ENCODE results near the gene RNU6-9.
A peak's percentile ranks its signal among the peaks of the same experiment; 100 is the strongest.
"Not testable (repeated sequence)": the region's sequence is repeated elsewhere in the genome, so short reads cannot be mapped to it uniquely, and the experiment has no call there.

RNU6-9 gene

DNA sequence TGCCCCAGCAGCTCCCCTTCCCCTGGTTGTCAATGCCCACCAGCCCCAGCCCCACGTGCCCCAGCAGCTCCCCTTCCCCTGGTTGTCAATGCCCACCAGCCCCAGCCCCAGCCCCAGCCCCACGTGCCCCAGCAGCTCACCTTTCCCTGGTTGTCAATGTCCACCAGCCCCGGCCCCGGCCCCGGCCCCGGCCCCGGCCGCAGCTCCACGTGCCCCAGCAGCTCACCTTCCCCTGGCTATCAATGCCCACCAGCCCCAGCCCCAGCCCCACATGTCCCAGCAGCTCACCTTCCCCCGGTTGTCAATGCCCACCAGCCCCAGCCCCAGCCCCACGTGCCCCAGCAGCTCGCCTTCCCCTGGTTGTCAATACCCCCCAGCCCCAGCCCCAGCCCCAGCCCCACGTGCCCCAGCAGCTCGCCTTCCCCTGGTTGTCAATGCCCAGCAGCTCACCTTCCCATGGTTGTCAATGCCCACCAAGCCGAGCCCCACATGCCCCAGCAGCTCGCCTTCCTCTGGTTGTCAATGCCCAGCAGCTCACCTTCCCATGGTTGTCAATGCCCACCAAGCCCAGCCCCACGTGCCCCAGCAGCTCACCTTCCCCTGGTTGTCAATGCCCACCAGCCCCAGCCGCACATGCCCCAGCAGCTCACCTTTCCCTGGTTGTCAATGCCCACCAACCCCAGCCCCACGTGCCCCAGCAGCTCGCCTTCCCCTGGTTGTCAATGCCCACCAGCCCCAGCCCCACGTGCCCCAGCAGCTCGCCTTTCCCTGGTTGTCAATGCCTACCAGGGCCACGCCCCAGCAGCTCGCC, 14.3 kb upstream of the RNU6-9 start:
- DNase-seq = not testable (repeated sequence)

DNA sequence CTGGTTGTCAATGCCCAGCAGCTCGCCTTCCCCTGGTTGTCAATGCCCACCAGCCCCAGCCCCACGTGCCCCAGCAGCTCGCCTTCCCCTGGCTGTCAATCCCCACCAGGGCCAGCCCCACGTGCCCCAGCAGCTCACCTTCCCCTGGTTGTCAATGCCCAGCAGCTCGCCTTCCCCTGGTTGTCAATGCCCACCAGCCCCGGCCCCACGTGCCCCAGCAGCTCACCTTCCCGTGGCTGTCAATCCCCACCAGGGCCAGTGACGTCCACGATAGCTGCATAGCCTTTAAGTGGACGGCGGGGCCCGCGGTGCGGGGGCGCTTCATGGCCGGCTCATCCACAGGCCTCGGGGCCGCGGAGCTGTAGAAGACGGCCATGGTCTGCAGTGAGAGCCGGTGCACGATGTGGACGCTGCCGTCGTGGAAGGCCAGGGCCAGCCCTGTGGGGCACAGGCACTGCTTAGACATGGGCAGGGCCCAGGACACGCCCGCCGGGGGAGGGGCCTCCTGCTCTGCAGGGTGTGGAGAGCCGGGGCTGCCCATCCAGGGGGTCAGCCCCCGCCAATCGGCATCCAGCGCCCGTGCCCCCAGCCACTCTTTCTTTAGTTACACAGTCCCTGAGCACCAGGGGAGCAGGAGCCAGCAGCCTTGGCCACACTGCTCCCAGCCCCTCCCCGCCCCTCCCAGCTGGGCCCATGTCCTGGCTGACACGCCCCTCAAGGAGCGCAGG, 13.4 kb upstream of the RNU6-9 start:
- no peak for DNase-seq

DNA sequence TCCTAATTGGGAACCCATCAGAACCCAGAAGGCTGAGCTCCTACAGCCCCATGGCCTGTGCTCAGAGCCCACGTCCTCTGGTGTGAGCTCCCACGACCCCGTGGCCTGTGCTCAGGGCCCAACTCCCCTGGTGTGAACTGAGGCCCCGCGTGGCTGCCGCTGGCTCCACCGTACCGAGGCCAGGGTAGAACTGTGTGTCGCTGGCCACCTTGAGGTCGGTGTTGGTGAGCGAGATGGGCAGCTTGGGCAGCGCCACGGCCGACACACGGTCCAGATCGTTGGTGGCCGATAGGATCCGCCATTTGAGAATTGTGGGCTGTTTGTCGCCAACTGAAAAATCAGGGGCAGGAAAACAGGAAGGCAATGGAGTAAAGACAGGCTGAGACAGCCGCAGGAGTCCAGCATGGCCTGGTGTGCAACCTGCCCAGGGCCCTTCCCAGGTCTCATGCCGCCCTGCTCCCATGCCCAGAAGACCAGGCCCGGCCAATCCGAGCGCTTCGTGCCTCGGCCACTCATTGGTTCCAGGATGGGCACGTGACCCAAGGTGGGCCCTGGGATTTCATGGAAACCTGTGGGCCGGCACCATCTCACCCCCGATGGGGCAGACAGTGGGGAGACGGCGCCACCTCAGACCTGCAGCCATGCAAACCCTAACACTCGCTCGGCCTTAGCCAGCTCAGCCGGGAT, 11.8 kb upstream of the RNU6-9 start:
- DNase-seq = no peak

DNA sequence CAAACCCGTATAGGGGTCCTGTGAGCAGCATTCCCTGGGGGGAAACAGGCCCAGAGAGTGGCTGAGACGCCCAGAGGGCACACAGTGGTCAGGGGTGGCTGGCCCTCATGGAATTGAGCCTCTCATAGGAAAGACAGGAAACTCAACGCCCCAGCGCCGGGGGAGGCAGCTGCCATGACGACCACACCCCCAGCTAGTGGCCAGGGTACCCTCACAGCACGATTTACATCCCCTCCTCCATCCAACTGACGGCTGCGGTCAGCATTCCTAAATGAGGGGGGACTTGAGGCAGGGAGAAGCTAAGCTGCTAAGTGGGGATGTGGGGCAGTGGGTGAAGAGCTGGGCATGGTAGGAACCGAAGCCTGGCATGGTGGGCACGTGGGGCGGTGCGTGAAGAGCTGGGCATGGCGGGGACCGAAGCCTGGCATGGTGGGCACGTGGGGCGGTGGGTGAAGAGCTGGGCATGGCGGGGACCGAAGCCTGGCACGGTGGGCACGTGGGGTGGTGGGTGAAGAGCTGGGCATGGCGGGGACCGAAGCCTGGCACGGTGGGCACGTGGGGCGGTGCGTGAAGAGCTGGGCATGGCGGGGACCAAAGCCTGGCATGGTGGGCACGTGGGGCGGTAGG, 10.3 kb upstream of the RNU6-9 start:
- no peak for DNase-seq

DNA sequence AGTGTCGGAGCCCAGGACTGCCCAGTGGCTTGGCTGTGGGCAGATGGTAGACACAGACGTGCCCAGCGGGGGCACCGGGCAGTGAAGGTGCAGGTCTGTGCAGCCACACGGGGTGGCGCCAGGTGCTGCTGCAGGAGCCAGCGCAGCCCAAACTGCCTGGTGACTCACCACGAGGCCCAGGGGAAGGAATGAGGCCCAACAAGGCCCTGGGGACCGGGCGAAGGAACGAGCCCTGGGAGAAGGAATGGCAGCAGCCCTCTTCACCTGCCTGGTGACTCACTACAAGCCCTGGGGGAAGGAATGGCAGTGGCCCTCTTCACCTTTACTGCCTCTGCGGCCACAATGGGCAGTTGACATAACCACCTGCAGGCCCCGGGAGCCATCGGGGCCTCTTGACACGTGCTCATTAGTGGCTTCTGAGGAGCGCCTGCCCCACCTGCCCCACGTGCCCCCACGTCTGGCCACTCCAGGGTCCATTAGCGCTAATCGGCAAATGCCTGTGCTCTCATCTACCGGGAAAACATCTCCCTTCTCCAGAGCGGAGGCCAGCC, 9.5 kb upstream of the RNU6-9 start:
- no peak for DNase-seq

DNA sequence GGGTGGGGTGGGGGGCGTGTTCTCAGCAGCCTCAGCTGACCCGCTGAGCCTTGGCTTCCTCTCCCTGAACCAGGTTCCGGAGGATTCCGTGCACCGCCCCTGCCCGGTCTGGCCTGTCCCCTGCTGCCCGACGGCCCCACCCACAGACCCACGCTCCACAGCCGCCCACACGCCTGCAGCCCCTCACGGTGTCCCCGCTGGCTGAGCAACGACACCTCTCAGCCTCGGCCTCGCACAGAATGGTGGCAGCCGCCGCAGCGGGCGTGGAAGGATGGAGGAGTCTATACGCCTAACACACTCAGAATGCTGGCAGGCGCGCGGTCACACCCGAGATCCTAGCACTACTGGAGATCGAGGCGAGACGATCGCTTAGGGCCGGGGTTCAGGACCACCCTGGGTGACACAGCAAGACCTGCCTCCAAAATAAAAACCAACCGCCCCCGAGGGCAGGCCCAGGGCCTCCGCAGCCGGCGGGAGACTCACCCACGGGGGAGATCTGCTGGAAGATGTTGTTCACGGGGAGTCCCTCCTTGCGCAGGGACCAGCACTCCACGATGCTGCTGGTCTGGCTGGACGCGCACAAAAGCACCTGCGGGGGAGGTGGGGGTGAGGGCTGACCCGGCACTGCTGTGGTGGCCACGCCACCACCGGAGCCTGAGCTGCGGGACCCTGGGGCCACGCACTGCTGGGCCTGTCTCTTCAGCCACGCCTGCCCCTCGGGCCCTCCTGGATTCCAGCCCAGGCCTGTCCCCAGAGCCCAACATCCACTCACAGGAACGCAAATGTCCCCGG, 8.7 kb upstream of the RNU6-9 start:
- no peak for DNase-seq

DNA sequence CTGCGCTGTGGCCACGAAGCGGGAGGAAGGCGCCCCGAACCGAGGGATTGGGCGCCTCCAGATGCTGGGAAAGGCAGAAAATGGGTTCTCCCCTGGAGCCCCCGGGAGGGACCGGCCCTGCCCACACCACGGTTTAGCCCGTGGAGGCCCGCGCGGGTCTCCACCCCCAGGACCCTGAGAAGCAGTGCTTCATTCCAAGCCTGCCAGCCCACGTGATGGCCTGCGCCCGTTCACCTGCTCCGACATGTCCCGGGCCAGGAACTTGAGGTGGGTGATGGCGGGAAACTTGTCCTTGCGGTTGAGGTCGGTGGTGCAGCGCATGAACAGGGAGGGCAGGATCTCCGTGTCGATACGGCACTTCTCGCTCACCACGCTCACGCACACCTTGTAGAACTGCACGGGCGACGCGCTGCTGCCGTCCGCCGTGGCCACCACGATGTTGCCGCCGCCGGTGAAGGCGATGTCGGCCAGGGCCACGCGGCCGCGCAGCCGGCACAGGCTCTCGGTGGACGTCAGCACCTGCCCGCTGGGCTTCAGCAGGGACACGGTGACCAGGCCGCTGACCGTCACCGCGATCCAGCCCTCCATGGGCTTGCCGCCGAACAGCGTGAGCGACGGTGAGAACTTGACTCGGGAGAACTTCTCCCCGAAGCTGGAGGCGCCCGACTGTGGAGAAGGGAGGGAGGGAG, 7.6 kb upstream of the RNU6-9 start:
- no peak for DNase-seq

DNA sequence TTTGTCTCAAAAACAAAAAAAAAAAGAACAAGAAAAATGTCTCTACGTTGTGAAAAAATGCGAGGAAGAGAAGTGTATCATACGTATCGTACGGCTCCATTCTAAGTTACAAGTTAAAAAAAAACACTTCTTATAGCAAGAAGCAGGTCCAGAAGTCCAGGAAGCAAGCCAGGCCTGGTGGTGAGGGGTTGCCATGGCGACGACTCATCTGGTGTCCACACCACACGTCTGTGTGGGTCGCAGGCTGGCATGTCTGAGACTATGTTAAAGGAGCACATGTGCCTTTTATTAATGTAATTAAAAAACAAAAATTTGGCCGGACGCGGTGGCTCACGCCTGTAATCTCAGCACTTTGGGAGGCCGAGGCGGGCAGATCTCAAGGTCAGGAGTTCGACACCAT, 6.2 kb upstream of the RNU6-9 start:
- peak; percentile 71 for DNase-seq

DNA sequence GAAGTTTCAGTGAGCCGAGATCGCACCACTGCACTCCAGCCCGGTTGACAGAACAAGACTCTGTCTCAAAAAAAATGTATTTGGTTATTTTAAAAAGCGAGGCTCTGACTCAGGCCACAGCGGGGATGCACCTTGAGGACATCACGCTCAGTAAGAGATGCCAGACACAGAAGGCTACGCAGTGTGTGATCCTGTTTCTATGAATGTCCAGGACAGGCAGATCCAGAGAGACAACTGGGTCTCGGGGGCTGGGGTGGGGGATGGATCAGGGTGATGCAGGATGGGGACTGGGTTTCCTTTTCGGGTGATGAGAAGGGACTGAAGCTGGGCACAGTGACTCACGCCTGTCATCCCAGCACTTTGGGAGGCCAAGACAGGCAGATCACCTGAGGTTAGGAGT, 5.7 kb upstream of the RNU6-9 start:
- DNase-seq = no peak

DNA sequence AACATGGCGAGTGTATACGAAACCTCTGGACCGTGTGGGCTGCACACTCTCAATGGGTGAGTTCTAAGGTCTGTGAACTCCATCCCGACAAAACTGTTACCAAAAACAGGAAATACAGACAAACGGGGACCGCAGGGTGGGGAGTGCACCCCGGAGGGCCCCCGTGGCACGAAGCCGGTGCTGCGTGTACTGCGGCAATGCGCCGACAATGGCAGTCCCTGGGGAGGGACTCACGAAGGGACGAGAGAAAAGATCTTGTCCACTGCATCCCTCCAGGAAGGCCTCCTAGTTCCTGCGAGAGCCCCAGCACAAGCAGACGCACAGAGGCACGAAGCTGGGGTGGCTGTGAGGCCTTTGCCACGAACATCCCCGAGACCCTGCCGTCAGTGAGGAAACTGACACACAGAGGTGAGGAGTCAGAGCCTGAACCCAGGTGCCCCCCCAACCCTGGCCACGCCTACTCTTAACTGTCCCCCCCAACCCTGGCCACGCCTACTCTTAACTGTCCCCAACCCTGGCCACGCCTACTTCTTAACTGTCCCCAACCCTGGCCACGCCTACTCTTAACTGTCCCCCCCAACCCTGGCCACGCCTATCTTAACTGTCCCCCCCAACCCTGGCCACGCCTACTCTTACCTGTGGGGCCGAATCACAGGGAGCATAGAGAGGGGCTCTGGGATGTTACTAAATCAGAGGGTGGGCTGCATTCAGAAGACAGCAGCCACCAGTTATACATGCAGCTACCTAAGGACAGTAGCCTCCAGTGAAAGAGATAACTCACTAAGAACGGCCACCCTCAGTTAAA, 4.5 kb upstream of the RNU6-9 start:
- no peak for DNase-seq

DNA sequence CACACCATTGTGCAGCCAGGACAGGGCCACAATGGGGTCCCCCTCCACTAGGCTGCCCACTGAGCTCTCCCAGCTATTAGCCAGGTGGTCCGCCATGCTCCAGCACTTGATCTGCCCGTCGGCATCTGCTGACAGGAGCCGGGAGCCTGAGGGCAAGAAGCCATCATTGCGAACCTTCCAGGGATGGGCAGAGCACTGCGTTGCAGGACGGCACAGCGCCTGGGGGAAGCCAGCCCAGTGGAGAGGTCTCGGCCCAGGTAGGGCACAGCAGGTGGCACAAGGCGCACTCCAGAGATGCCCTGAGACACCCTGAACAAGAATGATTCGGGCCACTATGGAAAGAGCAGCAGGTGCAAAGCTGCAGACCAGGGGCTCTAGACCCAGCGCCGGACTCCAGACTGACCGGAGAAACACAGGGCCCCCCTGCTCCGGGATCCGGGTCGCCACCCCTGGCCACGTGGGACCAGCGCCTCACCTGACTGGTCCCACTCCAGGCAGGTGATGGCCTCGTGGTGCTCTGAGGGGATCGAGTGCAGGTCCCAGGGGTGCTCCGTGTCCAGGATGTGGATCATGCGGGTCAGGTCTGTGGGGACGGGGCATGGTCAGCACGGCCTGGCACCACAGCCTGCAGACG, 3.5 kb upstream of the RNU6-9 start:
- DNase-seq = no peak

DNA sequence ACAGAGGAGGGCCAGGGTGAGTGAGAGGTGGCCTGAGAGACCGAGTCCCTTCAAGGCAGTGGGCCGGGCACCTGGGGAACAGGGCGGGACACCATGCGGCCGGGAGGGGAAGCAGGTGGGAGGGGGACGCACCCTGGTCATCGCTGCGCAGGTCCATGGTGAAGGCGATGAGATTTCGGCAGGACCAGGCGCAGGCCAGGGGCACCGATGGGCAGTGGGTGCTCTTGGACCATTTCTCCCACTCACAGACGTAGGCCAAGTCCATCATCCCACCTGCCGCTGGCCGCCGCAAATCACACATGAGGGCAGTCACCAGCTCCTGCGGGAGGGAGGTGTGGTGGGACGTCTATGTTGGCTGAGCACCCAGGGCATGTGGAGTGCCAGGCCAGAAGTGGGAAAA, 2.5 kb upstream of the RNU6-9 start:
- DNase-seq = no peak

DNA sequence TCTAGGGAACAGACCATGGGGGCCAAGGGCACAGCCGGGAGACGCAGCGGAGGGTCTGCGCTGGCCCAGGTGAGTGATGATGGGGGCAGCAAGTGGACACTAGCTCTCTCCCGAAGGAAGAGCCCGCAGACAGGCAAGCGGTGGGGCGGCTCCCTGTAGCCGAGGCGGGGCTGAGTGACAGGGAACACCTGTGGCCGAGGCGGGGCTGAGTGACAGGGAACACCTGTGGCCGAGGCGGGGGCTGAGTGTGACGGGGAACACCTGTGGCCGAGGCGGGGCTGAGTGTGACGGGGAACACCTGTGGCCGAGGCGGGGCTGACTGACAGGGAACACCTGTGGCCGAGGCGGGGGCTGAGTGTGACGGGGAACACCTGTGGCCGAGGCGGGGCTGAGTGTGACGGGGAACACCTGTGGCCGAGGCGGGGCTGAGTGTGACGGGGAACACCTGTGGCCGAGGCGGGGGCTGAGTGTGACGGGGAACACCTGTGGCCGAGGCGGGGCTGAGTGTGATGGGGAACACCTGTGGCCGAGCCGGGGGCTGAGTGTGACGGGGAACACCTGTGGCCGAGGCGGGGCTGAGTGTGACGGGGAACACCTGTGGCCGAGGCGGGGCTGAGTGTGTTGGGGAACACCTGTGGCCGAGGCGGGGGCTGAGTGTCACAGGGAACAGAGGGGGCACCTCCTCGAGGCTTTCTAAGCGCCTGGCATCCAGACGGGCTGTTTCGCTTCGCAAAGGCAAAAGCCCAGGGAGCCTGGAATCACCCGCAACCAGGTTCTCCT, 1.7 kb upstream of the RNU6-9 start:
- DNase-seq = not testable (repeated sequence)

DNA sequence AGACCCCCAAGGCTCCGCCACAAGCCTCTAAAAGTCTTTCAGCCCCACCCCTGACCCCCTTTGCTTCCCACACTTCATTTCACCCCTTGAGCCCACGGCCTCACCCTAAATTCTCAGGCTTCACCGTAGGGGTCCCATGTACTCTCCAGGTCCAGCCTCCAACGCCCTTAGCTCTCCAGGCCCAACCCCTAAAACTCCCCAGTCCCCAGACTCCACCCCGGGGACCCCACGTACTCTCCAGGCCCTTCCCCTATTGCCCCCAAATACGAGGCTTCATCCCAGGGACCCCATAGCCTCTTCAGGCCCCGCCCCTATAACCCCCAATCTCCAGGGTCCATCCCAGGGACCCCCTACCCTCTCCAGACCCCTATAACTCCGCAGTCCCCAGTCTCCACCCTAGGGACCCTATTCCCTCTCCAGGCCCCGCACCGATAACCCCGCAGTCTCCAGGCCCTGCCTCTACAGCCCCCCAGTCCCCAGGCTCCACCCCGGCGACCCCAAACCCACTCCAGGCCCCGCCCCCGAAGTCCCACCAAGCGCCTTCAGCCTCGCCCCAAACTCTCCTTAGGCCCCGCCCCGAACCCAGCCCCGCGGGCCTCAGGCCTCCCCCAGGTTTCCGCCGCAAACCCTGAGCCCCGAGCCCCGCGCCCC, 916 bp upstream of the RNU6-9 start:
- no peak for DNase-seq

DNA sequence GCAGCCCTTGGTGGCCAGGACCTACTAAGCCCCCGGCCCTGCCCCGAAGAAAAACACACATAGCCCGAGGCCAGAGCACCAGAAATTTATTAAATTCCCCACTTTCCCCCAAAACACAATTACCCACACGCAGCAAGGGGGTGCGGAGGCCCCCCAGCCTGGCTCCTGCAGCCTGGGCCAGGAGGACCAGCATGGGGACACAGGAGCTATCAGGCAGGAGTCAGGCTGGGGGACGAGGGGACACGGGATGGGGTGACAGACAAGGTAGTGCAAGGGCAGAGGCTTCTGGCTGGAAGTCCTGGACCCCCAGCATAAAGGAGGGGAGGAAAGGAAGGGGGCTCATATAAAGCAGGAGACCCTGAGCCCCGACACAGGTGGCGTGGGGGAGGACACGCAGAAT, 3.1 kb downstream of the RNU6-9 start:
- DNase-seq = no peak

DNA sequence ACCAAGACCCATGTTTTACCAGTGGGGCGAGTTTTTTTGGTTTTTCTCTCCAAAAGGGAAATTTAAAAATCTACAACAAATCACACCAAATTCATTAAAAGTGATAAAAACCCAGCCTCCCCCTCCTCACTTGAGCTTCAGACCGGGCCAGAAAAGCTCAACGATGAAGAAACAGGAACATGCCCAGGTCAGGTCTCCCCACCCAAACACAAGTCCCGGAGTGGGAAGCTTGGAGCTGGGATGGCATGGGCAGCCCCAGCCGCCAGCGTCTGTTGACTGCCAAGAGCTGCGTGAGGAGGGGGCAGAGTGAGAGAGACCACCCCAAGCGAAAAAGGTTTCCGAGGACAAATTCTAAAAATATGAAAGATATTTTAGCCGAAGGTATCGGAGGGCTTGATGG, 3.7 kb downstream of the RNU6-9 start:
- DNase-seq = no peak

DNA sequence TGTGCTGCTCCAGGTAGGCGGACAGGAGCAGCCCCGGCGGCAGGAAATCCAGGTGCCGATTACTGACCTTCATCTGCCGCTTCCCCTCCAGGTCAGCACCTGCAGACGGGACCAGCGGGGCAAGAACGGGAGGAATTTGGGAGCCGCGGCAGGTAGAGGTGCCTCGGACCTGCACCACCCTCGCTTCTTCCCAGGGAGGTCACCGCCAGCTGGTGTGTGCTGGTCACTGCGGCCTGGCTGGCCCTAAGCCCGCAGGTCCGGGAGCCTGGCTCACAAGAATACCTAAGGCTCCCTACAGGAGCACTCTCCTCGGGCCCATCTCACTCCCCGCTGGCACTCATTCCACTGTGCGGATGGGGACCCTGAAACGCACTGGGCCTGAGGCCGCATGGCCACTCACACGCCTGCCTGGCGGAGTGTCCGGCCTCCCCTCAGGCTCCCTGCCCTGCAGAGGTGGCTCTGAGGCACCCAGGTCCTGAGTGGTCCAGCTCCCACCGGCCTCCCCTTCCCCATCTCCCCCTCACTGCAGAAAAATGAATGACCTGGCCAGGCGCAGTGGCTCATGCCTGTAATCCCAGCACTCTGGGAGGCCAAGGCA, 4.3 kb downstream of the RNU6-9 start:
- DNase-seq = no peak

DNA sequence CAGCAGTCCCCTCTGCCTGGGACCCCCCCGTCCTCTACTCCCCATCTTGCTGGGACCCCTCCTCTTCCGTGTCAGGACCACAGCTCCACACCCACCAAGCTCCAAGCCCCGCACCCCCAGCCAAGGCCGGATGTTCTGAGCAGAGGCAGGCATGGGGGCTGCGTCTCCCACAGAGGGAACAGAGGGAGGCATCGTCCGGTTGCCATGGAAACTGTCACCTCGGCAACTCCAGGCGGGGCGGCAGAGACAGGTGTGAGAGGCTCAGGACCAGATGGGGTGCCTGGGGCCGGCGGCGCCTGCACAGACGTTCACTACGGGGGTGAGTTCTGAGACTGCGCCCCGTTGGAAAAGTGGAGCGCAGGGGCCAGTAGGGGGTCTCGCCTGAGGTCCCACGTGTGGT, 5.4 kb downstream of the RNU6-9 start:
- DNase-seq = no peak

Measured in fibroblast of skin of back (primary cell).